CMK (cell line): ENCODE results near the gene ALG1.
"Not testable (repeated sequence)": the region's sequence is repeated elsewhere in the genome, so short reads cannot be mapped to it uniquely, and the experiment has no call there.

Source experiments
- DNase-seq: peaks from one replicate; pipeline ENCODE4 v3.0.0-alpha.2; 2010; ENCODE audit warnings: low read depth

ALG1 gene

DNA sequence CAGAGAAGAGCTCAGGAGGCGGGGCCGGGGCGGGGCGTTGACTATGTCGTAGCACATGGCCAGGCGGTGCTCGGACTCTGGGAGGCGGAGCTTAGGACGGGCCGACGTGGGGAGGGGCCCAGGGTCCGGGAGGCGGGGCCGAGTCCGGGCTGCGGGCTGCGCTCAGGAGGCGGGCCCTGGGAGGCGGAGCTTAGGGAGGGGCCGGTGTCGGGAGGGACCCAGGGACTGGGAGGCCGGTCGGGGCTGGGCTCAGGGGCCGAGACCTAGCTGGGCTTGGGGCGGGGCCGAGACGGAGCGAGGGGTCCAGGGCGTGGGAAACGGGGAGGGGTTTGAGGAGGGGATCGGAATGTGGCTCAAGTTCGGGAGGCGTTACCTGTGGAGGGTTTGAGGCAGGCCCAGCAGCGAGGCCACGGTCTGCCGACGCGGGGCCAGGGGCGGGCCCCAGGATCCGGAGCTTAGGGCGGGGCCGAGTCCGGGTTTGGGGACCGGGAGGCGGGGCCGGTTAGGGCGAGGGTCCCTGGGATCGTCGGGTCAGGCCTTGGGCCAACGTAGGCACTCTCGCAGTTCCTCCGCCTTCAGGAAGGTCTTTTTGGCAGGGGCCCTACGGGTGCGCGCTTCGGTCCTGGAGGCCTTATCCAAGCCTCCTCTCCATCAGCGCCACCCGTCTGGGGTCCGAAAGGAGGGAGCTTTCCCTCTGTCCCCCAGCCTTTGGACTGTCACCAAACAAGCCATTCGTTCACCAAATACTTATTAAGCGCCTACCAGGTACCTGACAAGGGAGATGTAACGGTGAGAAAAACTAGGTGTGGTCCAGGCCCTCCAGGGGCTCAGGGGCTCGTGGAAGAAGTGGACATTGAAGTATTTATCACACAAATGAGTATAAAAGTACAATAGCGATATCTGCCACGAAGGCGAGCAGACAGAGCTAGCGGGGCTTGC is 26.8 kb downstream of the ALG1 start:
- not testable (repeated sequence) for DNase-seq

DNA sequence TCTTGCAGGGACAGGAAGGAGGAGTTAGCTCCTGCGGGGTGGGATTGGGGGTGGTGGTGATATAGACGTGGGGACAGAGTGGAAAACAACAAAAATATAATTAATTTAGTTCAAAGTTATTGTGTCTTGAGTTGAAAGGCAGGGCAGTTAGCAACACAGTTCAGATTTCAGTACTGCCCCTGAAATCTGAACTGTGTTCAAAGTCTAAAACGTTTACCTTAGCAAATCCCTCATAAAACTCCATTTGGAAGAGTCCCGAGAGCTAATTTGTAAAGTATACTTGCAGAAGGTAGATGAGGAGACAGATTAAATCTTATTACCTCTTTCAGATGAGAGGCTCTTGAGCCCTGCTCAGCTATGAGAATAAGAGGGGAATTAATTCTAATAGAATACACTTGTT is 27.5 kb downstream of the ALG1 start:
- DNase-seq: not testable (repeated sequence)

DNA sequence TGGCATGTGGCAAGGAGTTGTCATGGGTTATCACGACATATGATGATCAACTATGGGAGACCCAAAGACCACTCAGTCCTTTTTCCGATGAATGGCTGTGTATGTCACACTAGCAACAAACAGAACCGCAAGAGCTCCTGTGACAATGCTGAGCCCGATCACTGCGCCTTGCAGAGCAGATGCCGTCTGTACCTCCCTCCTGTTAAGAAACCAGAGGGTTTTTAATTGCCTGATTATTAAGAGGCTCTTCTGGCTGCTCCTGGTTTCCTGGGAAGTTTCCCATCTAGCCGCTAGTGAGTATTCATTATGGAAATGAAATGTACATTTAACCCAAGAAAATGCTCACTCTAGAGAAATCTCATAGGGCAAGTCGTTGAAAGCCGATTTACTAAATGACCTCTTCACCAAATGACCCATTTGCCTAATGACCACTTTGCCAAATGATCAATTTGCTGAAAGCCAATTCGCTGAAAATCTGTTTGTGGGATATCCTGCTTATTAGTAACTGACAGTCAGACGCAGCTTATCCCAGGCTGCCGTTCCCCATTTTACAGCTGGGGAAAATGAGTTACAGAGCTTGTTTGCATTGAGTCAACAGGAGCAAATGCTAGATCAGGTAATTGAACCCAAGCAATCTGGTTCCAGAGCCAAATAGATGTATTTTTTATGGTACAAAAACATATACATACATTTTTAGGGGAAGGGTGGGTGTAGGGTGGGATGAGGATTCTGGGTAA is 31.8 kb downstream of the ALG1 start:
- DNase-seq: not testable (repeated sequence)

DNA sequence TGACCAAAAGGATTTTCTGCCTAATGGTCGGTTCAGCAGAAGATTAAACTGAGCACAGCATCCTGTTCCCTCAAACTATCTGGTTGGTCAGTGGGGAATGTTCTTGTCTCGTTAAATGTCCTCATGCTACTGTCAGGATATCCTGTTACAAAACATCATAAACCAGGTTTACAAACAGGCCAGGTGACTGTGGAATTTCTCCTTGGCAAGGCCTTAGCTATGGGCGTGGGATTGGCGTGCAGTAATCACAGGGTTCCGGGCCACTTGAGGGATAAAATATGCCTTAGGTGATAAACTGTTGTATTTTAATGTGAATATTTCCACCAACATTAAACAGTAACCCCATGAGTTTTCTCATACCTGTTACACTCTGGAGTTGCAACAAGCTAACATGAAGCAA is 33.4 kb downstream of the ALG1 start:
- not testable (repeated sequence) for DNase-seq

DNA sequence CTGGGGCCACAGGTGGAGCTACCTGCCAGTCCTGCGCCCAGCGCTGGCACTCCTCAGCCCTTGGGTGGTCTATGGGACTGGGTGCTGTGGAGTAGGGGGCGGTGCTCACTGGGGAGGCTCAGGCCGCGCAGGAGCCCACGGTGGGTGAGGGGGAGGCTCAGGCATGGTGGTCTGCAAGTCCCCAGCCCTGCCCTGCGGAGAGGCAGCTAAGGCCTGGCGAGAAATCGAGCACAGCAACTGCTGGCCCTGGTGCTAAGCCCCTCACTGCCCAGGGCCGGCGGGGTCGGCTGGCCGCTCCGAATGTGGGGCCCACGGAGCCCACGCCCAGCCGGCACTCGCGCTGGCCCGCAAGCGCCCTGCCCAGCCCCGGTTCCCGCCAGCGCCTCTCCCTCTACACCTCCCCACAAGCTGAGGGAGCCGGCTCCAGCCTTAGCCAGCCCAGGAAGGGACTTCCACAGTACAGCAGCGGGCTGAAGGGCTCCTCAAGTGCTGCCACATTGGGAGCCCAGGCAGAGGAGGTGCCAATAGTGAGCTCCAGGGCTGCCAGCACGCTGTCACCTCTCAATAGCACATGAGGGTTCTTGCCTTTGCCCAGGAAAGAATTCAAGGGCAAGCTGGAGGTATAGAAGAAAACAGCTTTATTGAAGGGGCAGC is 37.0 kb downstream of the ALG1 start:
- DNase-seq: no peak

DNA sequence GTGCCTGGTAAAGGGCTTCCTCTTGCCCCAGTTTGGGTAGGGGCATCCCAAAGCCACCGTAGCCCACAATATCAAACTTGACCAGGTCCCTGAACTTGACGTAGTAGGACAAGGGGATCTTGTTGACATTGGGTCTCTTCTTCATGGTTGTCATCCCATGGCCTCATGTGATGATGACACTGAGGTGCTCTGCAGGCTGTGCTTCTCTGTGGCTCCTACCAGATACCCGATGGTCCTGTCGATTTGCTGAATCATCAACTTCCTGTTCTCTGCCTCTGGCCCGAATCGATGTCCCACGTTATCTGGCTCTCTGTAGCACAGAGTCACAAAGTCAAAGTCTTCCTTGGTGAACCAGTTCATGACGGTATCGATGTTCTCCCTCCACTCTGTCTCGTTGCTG is 39.3 kb downstream of the ALG1 start:
- DNase-seq: not testable (repeated sequence)

DNA sequence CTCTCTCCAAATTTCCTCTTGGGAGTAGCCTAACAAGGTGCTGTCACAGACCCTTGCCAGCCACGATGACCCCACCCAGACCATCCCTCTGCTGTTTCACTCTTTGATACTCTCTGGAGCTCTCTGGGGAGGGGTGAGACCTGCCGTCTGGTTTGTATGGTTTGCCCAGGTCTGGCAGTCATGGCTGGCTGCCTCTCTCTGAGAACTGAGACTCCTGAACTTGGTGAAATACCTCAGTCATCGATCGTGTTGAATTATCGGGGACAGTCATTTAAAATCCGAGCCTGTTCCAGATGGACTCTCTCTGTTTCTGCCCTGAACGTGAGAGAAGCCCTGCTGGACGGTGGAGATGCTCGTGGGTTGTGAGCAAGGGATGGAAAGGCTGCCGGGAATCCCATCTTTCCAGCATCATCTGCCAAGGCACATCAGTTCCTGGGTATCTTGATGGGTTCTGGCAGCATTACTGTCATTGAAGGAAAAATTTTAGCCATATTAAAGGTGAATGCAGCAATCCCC is 45.2 kb downstream of the ALG1 start:
- DNase-seq: not testable (repeated sequence)

DNA sequence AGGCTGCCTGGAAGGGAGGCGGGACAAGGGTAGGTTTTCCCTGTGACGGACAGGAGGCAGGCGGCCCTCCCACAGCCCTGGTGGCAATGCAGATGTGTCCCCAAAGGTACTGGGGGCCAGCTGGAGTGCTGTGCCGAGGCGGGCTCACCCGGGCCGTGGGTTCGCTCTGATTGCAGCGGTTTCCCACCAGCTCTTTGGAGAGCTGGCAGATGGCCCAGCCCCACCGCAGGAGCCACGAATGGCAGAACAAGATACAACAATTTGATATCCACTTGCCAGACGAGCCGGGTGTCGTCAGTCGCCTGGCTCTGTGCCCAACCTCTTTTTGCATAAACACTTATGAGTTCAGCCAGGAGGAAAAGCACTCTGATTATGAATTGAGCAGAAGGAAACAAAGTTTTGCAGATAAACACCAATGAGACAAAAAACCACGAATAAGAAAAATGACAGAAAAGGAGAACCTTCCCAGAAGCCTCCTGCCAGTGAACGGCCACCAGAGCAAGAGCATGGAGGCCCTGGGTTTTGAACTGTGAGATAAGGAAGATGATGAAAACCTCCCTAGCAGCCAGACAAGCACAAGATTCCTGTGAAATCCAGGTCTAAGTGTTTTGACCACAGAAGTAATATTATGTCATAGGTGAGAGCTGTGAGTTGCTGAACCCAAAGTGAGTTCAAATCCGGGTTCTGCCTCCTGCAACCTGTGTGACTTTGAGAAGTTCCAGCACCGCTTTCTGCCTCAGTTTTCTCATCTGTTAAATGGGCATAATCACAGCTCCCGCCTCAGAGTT is 45.9 kb downstream of the ALG1 start:
- peak; percentile 53 for DNase-seq

DNA sequence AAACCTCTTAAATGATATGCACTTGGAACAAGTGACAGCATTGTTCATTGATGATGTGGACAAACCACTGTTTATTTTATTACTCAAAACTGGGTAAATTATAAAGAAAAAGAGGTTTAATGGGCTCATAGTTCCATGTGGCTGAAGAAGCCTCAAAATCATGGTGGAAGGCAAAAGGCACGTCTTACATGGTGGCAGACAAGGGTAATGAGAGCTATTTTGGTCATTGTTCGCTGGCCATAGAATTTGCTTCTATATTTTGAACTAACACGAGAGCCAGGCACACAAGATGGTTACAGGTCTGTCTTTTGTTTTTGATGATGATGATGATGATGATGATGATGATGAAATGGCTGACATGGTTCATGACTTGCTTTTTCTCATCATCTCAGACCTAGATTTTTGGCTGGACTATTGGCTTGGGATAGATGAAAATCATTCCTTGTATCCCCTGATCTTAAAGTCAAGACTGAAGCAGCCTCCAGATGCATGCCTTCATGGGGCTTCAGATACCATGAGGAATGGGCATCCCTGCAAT is 59.9 kb downstream of the ALG1 start:
- not testable (repeated sequence) for DNase-seq

DNA sequence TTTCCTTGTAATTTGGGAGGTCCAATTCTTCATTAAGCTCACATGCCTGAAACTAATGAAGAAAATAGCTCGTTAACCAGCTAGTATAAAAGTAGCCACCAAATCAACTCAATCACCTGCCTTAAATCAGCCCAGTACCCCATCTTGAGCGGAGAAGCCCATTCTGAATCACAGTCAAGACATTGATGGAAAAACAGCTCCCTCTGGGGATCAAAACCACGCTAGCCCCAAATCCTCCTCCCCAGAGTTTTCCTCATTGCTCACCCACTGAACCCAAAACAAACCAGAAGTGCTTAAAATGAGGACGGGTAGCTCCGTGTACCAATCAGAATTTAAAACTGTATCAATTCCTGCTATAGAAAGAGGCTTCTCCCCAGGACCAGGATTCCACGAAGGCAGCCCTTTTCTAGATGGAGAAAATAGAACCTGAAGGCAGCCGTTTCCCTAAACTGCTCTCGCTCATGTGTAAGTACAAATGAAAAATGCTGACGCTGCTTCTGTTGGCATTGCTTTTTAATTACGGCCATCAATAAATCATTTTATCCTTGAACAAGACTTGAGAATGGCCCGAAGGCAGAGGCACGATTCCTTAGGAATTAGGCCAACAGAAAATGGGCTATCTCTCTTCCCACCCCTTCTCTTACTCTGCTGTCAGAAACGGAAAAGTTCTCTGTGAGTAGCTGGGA is 61.4 kb downstream of the ALG1 start:
- DNase-seq: not testable (repeated sequence)

DNA sequence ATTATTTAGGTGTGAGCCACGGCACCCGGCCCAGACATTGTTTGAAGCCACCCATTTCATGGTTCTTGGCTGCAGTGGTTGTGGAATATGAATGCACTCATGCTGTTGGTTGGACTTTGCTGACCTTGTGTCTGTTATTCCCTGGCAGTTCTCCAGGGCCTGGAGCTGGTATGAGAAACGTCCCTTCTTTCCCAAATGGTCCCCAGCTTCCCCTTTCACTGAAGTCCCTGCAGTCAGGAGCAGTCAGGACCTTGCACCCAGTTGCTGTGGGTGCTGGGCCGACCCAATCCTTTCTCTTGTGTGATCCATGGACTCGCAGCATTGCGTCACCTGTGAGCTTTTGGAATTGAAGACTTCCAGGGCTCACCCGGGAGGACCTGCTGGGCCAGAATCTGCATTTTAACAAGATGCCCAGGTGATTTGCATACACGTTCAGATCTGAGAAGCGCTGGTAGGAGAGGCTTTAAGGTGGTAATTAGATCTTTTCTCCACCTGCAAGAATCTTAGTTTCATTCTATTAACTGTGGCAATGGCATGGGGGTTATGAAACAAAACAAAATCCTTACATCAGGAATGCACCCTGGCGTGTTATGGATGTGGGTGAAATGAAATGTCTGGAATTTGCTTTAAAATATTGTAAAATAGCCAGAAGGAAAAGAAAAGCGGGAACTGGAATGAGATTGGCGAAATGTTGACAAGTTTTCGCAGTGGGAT is 63.3 kb downstream of the ALG1 start:
- not testable (repeated sequence) for DNase-seq
